Measurements from ENCODE around the gene RREB1. TPM values are rescaled to one million over a fixed set of nuclear protein-coding genes. Genes with fewer than 3 reads are reported as not detected.

The RREB1 gene
- total and polyA plus RNA-seq, 2 donors, result 9.2 to 13.3 TPM

DNA sequence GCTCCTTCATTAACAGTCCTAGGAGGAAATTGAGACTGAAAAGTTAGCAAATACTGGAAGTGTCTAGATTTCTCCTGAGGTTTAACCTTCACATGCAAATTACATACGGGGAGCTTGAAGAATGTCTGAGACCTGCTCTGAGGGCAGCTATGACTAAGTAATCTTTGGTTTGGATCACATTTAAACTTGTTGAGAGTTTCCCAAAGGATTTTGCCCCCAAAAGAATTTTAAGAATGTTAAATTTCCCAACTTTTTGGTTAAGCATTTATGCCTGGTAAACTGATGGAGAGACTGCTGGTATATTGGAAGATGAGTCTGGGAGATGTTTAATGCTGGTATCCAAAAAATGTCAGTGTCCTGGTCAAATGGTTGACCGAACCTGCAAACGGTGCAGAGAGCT, 97.0 kb downstream of the RREB1 start:
- no peaks in the 10 kb centered on the region for H3K27me3 ChIP-seq (ENCODE audit: control insufficient read depth in 2 of 2, insufficient read depth in 1 of 2, low read length in 1 of 2)
- no peak overlapping the region for H3K27ac ChIP-seq (ENCODE audit: low read depth in 1 of 2, low read length in 1 of 2)
- H3K4me1 ChIP-seq (ENCODE audit: control insufficient read depth in 2 of 2, insufficient read depth in 2 of 2, low read length in 2 of 2), result peaks cover 4 to 15% of the 10 kb centered on the region in 2 donors
- WGBS, result 98% methylated on average over 3 of the region's 3 CpGs
- no peak overlapping the region for H3K4me3 ChIP-seq (ENCODE audit: low read length in 2 of 2)
- H3K9me3 ChIP-seq (ENCODE audit: control insufficient read depth in 2 of 2, insufficient read depth in 1 of 2, low read length in 1 of 2), result no peaks in the 10 kb centered on the region
- no peak for DNase-seq (ENCODE audit: low read depth in 6 of 9, low spot score in 9 of 9)
- H3K36me3 ChIP-seq (ENCODE audit: control insufficient read depth in 2 of 2, insufficient read depth in 2 of 2, low read length in 1 of 2), result peaks cover 20 to 49% of the 10 kb centered on the region in 2 donors

DNA sequence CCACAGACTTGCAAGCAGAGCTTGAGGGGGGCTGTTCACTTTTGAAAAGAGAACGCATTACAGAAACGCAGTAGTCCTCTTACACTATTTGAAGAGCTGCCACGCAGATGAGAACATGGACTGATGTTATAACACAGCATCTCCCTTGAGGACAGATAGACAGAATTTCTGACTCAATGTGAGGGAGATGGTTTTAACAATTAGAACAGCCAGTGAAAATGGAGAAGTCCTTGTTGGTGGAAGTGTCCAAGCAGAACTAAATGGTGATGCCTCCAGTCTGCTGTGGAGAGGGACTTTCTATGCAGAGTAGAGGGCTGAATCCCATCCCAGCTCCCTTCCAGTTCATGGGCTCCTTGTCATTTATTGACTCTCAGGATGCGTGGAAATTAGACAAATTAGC, 100.0 kb downstream of the RREB1 start:
- Histone ChIP-seq H3K27ac (ENCODE audit: low read depth in 1 of 2, low read length in 1 of 2) (no peak overlapping the region), H3K36me3 (ENCODE audit: control insufficient read depth in 2 of 2, insufficient read depth in 2 of 2, low read length in 1 of 2) (peaks cover 36 to 59% of the 10 kb centered on the region in 2 donors), H3K4me1 (ENCODE audit: control insufficient read depth in 2 of 2, insufficient read depth in 2 of 2, low read length in 2 of 2) (peaks cover 0 to 2% of the 10 kb centered on the region in 2 donors), H3K27me3 (ENCODE audit: control insufficient read depth in 2 of 2, insufficient read depth in 1 of 2, low read length in 1 of 2) (no peaks in the 10 kb centered on the region), H3K9me3 (ENCODE audit: control insufficient read depth in 2 of 2, insufficient read depth in 1 of 2, low read length in 1 of 2) (no peaks in the 10 kb centered on the region), H3K4me3 (ENCODE audit: low read length in 2 of 2) (no peak overlapping the region)
- 73% methylated on average over 4 of the region's 4 CpGs for WGBS
- no peak for DNase-seq (ENCODE audit: low read depth in 6 of 9, low spot score in 9 of 9)

DNA sequence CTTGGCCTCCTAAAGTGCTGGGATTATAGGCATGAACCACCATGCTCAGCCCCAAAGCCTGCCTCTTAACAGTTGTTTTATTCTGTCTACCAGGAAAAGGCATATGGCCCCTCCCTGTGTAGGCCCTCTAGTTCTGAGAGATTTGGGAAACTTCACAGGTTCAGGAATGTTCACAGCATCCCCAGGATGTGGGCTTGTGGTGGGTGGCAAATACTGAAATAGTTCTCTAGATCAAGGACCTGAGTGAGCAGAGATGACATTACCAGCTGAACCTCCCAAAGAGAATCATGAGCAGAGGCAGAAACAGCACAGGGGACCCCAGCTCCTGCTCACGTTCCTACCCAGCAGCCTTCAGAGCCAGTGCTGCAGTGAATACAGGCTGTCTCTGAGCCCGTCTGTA, 105.7 kb downstream of the RREB1 start:
- H3K9me3 ChIP-seq (ENCODE audit: control insufficient read depth in 2 of 2, insufficient read depth in 1 of 2, low read length in 1 of 2), result no peaks in the 10 kb centered on the region
- WGBS, result 96% methylated on average over 2 of the region's 2 CpGs
- no peak for DNase-seq (ENCODE audit: low read depth in 6 of 9, low spot score in 9 of 9)
- H3K4me1 ChIP-seq (ENCODE audit: control insufficient read depth in 2 of 2, insufficient read depth in 2 of 2, low read length in 2 of 2), result peaks cover 0 to 7% of the 10 kb centered on the region in 2 donors
- H3K27ac ChIP-seq (ENCODE audit: low read depth in 1 of 2, low read length in 1 of 2), result no peak overlapping the region
- peaks cover 52 to 73% of the 10 kb centered on the region in 2 donors for H3K36me3 ChIP-seq (ENCODE audit: control insufficient read depth in 2 of 2, insufficient read depth in 2 of 2, low read length in 1 of 2)
- no peak overlapping the region for H3K4me3 ChIP-seq (ENCODE audit: low read length in 2 of 2)
- no peaks in the 10 kb centered on the region for H3K27me3 ChIP-seq (ENCODE audit: control insufficient read depth in 2 of 2, insufficient read depth in 1 of 2, low read length in 1 of 2)

DNA sequence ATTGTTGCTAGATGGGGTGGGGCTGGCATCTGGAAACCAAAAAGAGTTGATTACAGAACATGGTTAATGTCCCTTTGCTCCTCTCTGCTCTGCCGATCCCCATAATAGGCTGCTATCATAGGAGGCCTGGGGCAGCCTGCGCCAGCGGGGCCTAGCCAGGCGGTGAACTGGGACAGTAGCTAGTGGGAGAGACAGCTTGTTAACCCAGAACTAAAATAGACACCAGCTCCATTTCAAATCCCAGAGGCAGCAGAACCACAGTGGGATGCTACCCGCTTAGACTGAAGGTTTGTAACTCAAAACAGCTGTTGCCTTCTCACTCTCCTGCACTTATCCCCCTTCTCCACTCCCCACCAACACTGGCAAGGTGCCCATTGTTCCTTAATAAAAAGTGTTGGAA, 106.7 kb downstream of the RREB1 start:
- WGBS, result 98% methylated on average over 5 of the region's 5 CpGs
- H3K4me3 ChIP-seq (ENCODE audit: low read length in 2 of 2), result no peak overlapping the region
- peaks cover 0 to 10% of the 10 kb centered on the region in 2 donors for H3K4me1 ChIP-seq (ENCODE audit: control insufficient read depth in 2 of 2, insufficient read depth in 2 of 2, low read length in 2 of 2)
- no peak overlapping the region for H3K27ac ChIP-seq (ENCODE audit: low read depth in 1 of 2, low read length in 1 of 2)
- no peaks in the 10 kb centered on the region for H3K27me3 ChIP-seq (ENCODE audit: control insufficient read depth in 2 of 2, insufficient read depth in 1 of 2, low read length in 1 of 2)
- no peak for DNase-seq (ENCODE audit: low read depth in 6 of 9, low spot score in 9 of 9)
- H3K9me3 ChIP-seq (ENCODE audit: control insufficient read depth in 2 of 2, insufficient read depth in 1 of 2, low read length in 1 of 2), result no peaks in the 10 kb centered on the region
- H3K36me3 ChIP-seq (ENCODE audit: control insufficient read depth in 2 of 2, insufficient read depth in 2 of 2, low read length in 1 of 2), result peaks cover 56 to 73% of the 10 kb centered on the region in 2 donors

DNA sequence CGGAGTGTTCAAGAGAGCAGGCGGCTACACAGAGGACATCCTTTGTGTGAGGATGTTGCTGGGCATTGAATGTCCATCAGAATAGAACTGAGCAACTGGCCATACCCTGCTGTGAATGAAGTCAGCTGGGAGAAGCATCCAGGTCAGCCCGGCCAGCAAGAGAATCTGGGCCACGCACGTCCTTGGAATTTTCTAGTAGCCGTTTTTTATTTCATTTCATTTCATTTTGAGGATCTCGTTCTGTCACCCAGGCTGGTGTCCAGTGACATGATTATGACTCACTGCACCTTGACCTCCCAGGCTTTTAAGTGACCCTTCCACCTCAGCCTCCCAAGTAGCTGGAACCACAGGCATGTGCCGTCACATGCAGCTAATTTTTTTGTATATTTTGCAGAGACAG, 107.4 kb downstream of the RREB1 start:
- WGBS, result 74% methylated on average over 8 of the region's 8 CpGs
- no peak overlapping the region for H3K27ac ChIP-seq (ENCODE audit: low read depth in 1 of 2, low read length in 1 of 2)
- H3K4me1 ChIP-seq (ENCODE audit: control insufficient read depth in 2 of 2, insufficient read depth in 2 of 2, low read length in 2 of 2), result peaks cover 0 to 16% of the 10 kb centered on the region in 2 donors
- H3K9me3 ChIP-seq (ENCODE audit: control insufficient read depth in 2 of 2, insufficient read depth in 1 of 2, low read length in 1 of 2), result no peaks in the 10 kb centered on the region
- peaks cover 62 to 80% of the 10 kb centered on the region in 2 donors for H3K36me3 ChIP-seq (ENCODE audit: control insufficient read depth in 2 of 2, insufficient read depth in 2 of 2, low read length in 1 of 2)
- no peaks in the 10 kb centered on the region for H3K27me3 ChIP-seq (ENCODE audit: control insufficient read depth in 2 of 2, insufficient read depth in 1 of 2, low read length in 1 of 2)
- H3K4me3 ChIP-seq (ENCODE audit: low read length in 2 of 2), result no peak overlapping the region
- DNase-seq (ENCODE audit: low read depth in 6 of 9, low spot score in 9 of 9), result no peak

DNA sequence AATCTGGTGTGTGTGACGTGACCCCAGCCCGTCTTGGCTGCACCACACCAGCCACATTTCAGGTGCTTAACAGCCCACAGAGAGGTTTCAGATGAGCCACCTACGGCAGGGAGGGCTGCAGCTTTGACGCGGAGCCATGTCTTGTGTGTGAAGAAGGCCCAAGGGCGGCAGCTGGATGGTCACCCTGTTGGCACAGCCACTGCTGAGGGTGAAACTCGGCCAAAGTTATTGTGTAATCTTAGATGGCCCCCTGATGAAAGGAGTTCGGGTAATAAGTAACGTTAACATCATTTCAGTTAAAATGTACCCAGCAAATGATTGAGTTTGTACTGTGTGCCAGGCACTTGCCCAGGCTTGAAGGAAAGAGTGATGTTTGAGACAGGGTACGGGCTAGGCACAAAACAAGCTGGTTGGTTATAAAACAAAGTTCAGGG, 108.1 kb downstream of the RREB1 start:
- WGBS, result 80% methylated on average over 10 of the region's 10 CpGs
- Histone ChIP-seq H3K4me1 (ENCODE audit: control insufficient read depth in 2 of 2, insufficient read depth in 2 of 2, low read length in 2 of 2) (peaks cover 0 to 17% of the 10 kb centered on the region in 2 donors), H3K4me3 (ENCODE audit: low read length in 2 of 2) (no peak overlapping the region), H3K36me3 (ENCODE audit: control insufficient read depth in 2 of 2, insufficient read depth in 2 of 2, low read length in 1 of 2) (peaks cover 63 to 78% of the 10 kb centered on the region in 2 donors), H3K9me3 (ENCODE audit: control insufficient read depth in 2 of 2, insufficient read depth in 1 of 2, low read length in 1 of 2) (no peaks in the 10 kb centered on the region), H3K27me3 (ENCODE audit: control insufficient read depth in 2 of 2, insufficient read depth in 1 of 2, low read length in 1 of 2) (no peaks in the 10 kb centered on the region), H3K27ac (ENCODE audit: low read depth in 1 of 2, low read length in 1 of 2) (no peak overlapping the region)
- DNase-seq (ENCODE audit: low read depth in 6 of 9, low spot score in 9 of 9), result no peak

DNA sequence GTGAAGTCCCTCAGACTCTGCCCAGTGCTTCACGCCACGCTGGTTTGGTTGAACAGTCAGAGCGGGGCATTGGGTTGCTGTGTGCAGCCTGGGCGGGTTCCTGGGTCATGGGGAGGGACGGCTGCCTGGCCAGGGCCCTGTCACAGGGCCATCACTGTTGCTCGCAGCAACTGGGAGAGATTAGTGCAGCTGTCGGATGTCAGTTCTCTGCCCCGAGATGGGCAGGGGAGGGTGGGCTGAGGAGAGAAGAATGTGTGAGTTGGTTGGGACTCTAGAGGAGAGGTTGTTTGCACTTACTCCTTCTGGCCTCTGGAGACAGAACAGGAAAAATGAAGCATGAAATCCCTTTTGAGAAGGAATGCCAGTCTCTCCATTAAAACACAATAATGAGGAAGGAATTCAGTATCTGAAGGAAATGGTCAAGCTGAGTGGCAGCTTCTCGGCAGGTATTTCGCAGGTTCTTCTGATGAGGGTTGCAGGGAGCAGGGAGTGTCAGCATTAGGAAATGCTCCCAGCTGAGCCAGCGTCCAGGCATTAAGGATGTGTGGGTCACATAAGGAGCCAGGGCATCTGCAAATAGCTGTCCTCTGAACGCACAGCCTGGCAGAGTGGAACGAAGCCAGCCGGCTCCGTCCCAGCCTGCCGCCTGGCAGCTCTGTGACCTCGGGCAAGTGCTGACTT, 109.3 kb downstream of the RREB1 start:
- DNase-seq (ENCODE audit: low read depth in 6 of 9, low spot score in 9 of 9), result no peak
- WGBS, result 92% methylated on average over 17 of the region's 17 CpGs
- H3K36me3 ChIP-seq (ENCODE audit: control insufficient read depth in 2 of 2, insufficient read depth in 2 of 2, low read length in 1 of 2), result peaks cover 55 to 70% of the 10 kb centered on the region in 2 donors

DNA sequence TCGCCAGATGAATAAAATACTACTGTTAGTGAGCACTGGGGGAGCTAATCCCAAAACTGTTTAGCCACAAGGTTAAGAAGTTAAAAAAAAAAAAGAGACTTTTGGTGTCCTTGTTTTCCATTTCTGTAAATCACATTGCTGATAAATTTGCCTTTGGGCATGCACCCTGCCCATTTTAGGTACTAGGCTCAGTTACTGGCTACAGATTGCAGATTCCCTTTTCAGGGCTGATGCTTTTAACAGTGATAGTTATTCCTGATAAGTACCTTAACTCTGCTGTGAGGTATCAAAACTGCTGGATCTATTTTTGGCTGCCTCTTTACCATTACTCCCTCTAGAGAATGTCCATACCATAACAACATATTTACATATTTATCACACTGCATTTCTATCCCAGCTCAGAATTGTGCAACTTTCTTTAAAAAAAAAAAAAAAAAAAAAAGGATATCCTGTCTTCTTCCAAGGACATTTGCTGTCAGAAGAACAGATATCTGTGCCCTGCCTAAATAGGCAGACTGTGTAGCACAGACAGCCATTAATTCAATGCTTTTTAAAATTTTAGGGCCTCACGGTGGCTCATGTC, 110.7 kb downstream of the RREB1 start:
- H3K27ac ChIP-seq (ENCODE audit: low read depth in 1 of 2, low read length in 1 of 2), result no peak overlapping the region
- WGBS, result 95% methylated on average over 2 of the region's 2 CpGs
- peaks cover 56 to 68% of the 10 kb centered on the region in 2 donors for H3K36me3 ChIP-seq (ENCODE audit: control insufficient read depth in 2 of 2, insufficient read depth in 2 of 2, low read length in 1 of 2)

More for the DNA sequence above, 109.3 kb downstream of the RREB1 start:
- H3K9me3 ChIP-seq (ENCODE audit: control insufficient read depth in 2 of 2, insufficient read depth in 1 of 2, low read length in 1 of 2), result no peaks in the 10 kb centered on the region
- H3K4me1 ChIP-seq (ENCODE audit: control insufficient read depth in 2 of 2, insufficient read depth in 2 of 2, low read length in 2 of 2), result peaks cover 0 to 19% of the 10 kb centered on the region in 2 donors
- H3K27me3 ChIP-seq (ENCODE audit: control insufficient read depth in 2 of 2, insufficient read depth in 1 of 2, low read length in 1 of 2), result no peaks in the 10 kb centered on the region
- no peak overlapping the region for H3K27ac ChIP-seq (ENCODE audit: low read depth in 1 of 2, low read length in 1 of 2)
- H3K4me3 ChIP-seq (ENCODE audit: low read length in 2 of 2), result no peak overlapping the region

DNA sequence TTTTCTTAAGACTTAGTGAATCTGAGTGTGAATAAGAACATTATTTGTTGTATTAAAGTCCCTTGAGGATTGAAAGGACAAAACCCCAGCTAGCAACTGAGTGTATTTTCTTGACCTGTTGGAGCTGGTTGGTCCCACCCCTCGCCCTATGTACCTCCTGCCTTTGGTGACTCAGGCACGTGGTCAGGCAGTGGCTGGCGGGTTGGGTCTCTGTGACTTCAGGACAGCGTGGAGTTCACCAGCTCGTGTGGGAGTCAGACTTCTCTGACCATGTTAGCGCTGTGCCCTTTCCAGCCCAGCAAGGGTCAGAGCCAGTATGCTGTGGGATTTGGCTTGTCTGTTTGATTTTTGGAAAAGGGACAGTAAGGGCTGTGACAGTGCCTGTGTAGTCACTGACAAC, 111.5 kb downstream of the RREB1 start:
- Histone ChIP-seq H3K27ac (ENCODE audit: low read depth in 1 of 2, low read length in 1 of 2) (no peak overlapping the region), H3K36me3 (ENCODE audit: control insufficient read depth in 2 of 2, insufficient read depth in 2 of 2, low read length in 1 of 2) (peaks cover 48 to 60% of the 10 kb centered on the region in 2 donors), H3K27me3 (ENCODE audit: control insufficient read depth in 2 of 2, insufficient read depth in 1 of 2, low read length in 1 of 2) (no peaks in the 10 kb centered on the region), H3K4me1 (ENCODE audit: control insufficient read depth in 2 of 2, insufficient read depth in 2 of 2, low read length in 2 of 2) (peaks cover 0 to 13% of the 10 kb centered on the region in 2 donors), H3K4me3 (ENCODE audit: low read length in 2 of 2) (no peak overlapping the region), H3K9me3 (ENCODE audit: control insufficient read depth in 2 of 2, insufficient read depth in 1 of 2, low read length in 1 of 2) (no peaks in the 10 kb centered on the region)
- WGBS, result 96% methylated on average over 6 of the region's 6 CpGs
- DNase-seq (ENCODE audit: low read depth in 6 of 9, low spot score in 9 of 9), result no peak

More for the DNA sequence above, 110.7 kb downstream of the RREB1 start:
- Histone ChIP-seq H3K27me3 (ENCODE audit: control insufficient read depth in 2 of 2, insufficient read depth in 1 of 2, low read length in 1 of 2) (no peaks in the 10 kb centered on the region), H3K4me3 (ENCODE audit: low read length in 2 of 2) (no peak overlapping the region), H3K9me3 (ENCODE audit: control insufficient read depth in 2 of 2, insufficient read depth in 1 of 2, low read length in 1 of 2) (no peaks in the 10 kb centered on the region), H3K4me1 (ENCODE audit: control insufficient read depth in 2 of 2, insufficient read depth in 2 of 2, low read length in 2 of 2) (peaks cover 0 to 16% of the 10 kb centered on the region in 2 donors)
- DNase-seq (ENCODE audit: low read depth in 6 of 9, low spot score in 9 of 9), result no peak
